Kidney epithelial cell (primary cell): Measurements from ENCODE around the gene BCAS3. TPM values are rescaled to one million over a fixed set of nuclear protein-coding genes. Genes with fewer than 3 reads are reported as not detected.

ENCODE experiments used
- DNase-seq: peaks from one replicate; pipeline ENCODE4 v3.0.0-alpha.2; 2010; ENCODE audit warnings: low read depth
- H3K27me3 ChIP-seq: 2 replicates; pipeline ENCODE4 v1.6.0; 2011; ENCODE audit warnings: low read length; ENCODE audit not compliant: control insufficient read depth, insufficient read depth
- H3K36me3 ChIP-seq: 2 replicates; pipeline ENCODE4 v1.5.1; 2011; ENCODE audit warnings: low read length; ENCODE audit not compliant: control insufficient read depth, insufficient read depth
- H3K4me3 ChIP-seq: 2 replicates; pipeline ENCODE4 v1.5.1; 2011; ENCODE audit warnings: low read depth, mild to moderate bottlenecking, control low read depth, low read length
- CTCF ChIP-seq: IDR thresholded peaks from 2 replicates; pipeline ENCODE4 v1.5.1; 2011; ENCODE audit warnings: mild to moderate bottlenecking, moderate library complexity, low read length, control low read depth, inconsistent platforms; ENCODE audit not compliant: insufficient read depth, poor library complexity, severe bottlenecking
- total RNA-seq: library from RNA; depleted of rRNA; stranded (reverse); fragments of >200 nt; gene quantifications from 2 replicates; pipeline ENCODE4 v1.2.3, GENCODE V29; 2015

BCAS3 gene
- total RNA-seq, 1 donor from 2014 or later = 26.7 TPM

- no peak for DNase-seq
Measured at GRCh38 chr17:61371179-61371578, 693.5 kb downstream of the BCAS3 start.

GRCh38 chr17:61371606-61372005 lies 694.0 kb downstream of the BCAS3 start:
- peaks cover 2% of the 10 kb centered on the region for H3K27me3 ChIP-seq
- H3K4me3 ChIP-seq = no peak overlapping the region
- TF ChIP-seq CTCF = no peak
- H3K36me3 ChIP-seq = no peaks in the 10 kb centered on the region
- no peak for DNase-seq

More at GRCh38 chr17:61371179-61371578, 693.5 kb downstream of the BCAS3 start:
- H3K36me3 ChIP-seq = no peaks in the 10 kb centered on the region
- peaks cover 2% of the 10 kb centered on the region for H3K27me3 ChIP-seq
- TF ChIP-seq CTCF = no peak
- H3K4me3 ChIP-seq = no peak overlapping the region

- Histone ChIP-seq H3K27me3 (peaks cover 2% of the 10 kb centered on the region), H3K4me3 (no peak overlapping the region), H3K36me3 (no peaks in the 10 kb centered on the region)
- no peak for DNase-seq
- no peak for TF ChIP-seq CTCF
Measured at GRCh38 chr17:61372436-61372835, 694.8 kb downstream of the BCAS3 start.

GRCh38 chr17:61376931-61377838 lies 699.5 kb downstream of the BCAS3 start:
- TF ChIP-seq CTCF = no peak
- H3K36me3 ChIP-seq = no peaks in the 10 kb centered on the region
- no peak for DNase-seq
- H3K4me3 ChIP-seq = no peak overlapping the region
- no peaks in the 10 kb centered on the region for H3K27me3 ChIP-seq

- no peaks in the 10 kb centered on the region for H3K36me3 ChIP-seq
- no peak for DNase-seq
- no peak for TF ChIP-seq CTCF
- H3K27me3 ChIP-seq = no peaks in the 10 kb centered on the region
- H3K4me3 ChIP-seq = no peak overlapping the region
Measured at GRCh38 chr17:61378658-61379456, 701.2 kb downstream of the BCAS3 start.
